ENCODE data around the gene HJV. TPM values are rescaled to one million over a fixed set of nuclear protein-coding genes. Genes with fewer than 3 reads are reported as not detected.

HJV gene
- total and polyA plus RNA-seq, 3 experiments from 2014 or later: not detected

DNA sequence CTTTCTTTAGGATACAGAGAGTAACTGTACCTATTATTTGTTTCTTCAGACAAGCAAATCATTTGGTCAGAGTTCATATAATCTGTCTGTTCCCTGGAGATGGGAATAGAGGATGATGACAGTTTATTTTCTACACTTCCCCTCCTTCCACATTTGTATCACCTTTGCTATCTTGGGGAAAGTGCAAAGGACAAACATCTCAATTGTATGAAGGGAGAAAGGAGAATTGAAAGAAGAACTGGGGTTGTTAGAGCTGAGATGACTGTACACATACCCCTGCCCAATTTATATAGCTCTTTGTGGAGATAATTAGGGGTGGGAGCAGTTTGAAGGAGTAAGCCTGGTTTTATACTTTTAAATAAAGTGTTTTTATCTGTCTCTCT, 43.1 kb downstream of the HJV start:
- H3K4me3 Mint-ChIP-seq: no peak overlapping the region
- no peaks in the 10 kb centered on the region for H3K9me3 Mint-ChIP-seq
- H3K27me3 Mint-ChIP-seq: no peaks in the 10 kb centered on the region
- no peak for DNase-seq
- POLR2A ChIA-PET: interaction anchor here (0.6 to 7.2 kb wide), 11 partner anchors 14 to 133 kb away, joined by 3 to 229 read pairs (median 5); partner anchors contain the start of genes ANKRD34A, NUDT17, PIAS3 and POLR3GL
- H3K27me3 ChIP-seq (ENCODE audit: insufficient read depth, low read length, poor library complexity, severe bottlenecking): no peaks in the 10 kb centered on the region
- peak overlapping the region; percentile 55 for H3K4me3 ChIP-seq (ENCODE audit: low read length)
- CTCF ChIA-PET: interaction anchor here (1.0 to 8.3 kb wide), 17 partner anchors 10 to 132 kb away, joined by 3 to 475 read pairs (median 9); partner anchors contain the start of genes ANKRD34A, ANKRD35, ITGA10 and LIX1L
- peak overlapping the region; percentile 76 for H3K27ac ChIP-seq (ENCODE audit: low read depth, low read length)
- peaks cover 7 to 28% (median 16%) of the 10 kb centered on the region in 3 donors for H3K4me1 Mint-ChIP-seq
- H3K27ac Mint-ChIP-seq: peak overlapping the region in 1 of 8 donors; percentile 89
- peaks cover 0 to 16% (median 8%) of the 10 kb centered on the region in 3 donors for H3K36me3 Mint-ChIP-seq
- peaks cover 64% of the 10 kb centered on the region for H3K4me1 ChIP-seq (ENCODE audit: insufficient read depth, low read length)
- H3K36me3 ChIP-seq (ENCODE audit: insufficient read depth, low read length): no peaks in the 10 kb centered on the region
- H3K9me3 ChIP-seq (ENCODE audit: low read length): no peaks in the 10 kb centered on the region

DNA sequence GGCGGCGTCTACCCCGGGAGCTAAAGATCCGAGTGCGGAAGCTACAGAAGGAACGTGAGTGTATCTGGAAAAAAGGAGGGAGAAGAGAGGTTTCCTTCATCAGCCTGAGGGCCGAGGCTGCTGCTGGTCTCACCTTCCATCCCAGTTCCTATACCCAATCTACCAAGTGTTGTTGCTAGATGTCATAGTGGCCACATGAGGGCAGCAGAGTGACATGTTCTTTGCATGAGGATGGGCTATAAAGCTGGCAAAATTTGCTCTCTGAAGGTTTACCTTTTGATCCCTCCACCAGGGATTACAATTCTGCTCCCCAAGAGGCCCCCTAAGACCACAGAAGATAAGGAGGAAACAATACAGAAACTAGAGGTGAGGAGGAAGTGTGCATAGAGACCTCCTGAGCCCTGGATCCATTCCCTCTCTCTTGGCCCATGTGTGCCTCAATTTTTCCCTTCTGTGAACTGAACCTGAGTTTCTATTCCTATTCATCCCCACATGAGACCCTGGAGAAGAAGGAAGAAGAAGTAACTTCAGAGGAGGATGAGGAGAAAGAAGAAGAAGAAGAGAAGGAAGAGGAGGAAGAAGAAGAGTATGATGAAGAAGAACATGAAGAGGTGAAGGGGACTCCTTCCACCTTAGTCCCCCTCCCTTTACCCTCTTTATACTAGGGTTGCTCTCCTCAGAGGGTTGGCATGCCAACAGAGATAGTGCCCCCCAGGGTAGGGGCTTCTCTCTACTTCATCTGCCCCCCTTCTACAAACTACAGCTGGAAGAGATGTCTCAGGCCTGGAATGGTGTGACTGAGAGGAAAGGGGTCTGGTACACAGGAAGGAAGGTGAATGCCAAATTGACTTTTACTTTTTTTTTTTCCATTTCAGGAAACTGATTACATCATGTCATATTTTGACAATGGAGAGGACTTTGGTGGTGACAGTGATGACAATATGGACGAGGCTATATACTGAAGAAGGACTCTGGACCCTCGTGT, 43.8 kb downstream of the HJV start:
- Histone ChIP-seq H3K36me3 (ENCODE audit: insufficient read depth, low read length) (no peaks in the 10 kb centered on the region), H3K9me3 (ENCODE audit: low read length) (no peaks in the 10 kb centered on the region), H3K4me1 (ENCODE audit: insufficient read depth, low read length) (peaks cover 57% of the 10 kb centered on the region), H3K27ac (ENCODE audit: low read depth, low read length) (peak overlapping the region; percentile 76), H3K27me3 (ENCODE audit: insufficient read depth, low read length, poor library complexity, severe bottlenecking) (no peaks in the 10 kb centered on the region), H3K4me3 (ENCODE audit: low read length) (peak overlapping the region; percentile 55)
- Mint-ChIP-seq H3K4me1 (peaks cover 12 to 25% (median 20%) of the 10 kb centered on the region in 3 donors), H3K36me3 (peaks cover 0 to 16% (median 8%) of the 10 kb centered on the region in 3 donors), H3K9me3 (no peaks in the 10 kb centered on the region), H3K27me3 (no peaks in the 10 kb centered on the region), H3K4me3 (no peak overlapping the region), H3K27ac (peak overlapping the region in 1 of 8 donors; percentile 89)
- peak; percentile 53 to 83 (median 67) for DNase-seq
- ChIA-PET CTCF (interaction anchor here (0.7 to 8.3 kb wide), 22 partner anchors 9 to 256 kb away, joined by 3 to 475 read pairs (median 6); partner anchors contain the start of genes ANKRD34A, ANKRD35, HJV and LIX1L), POLR2A (interaction anchor here (0.7 to 7.2 kb wide), 10 partner anchors 14 to 74 kb away, joined by 3 to 229 read pairs (median 5); partner anchors contain the start of genes ANKRD34A, LIX1L, POLR3GL and TXNIP)

- H3K27me3 Mint-ChIP-seq: no peaks in the 10 kb centered on the region
- ChIA-PET CTCF (interaction anchor here (1.0 to 8.3 kb wide), 17 partner anchors 9 to 130 kb away, joined by 4 to 475 read pairs (median 9); partner anchors contain the start of genes ANKRD34A, ITGA10, LIX1L and NUDT17), POLR2A (interaction anchor here (0.7 to 7.2 kb wide), 7 partner anchors 13 to 126 kb away, joined by 3 to 229 read pairs (median 5); partner anchors contain the start of genes ANKRD34A, LIX1L, POLR3GL and TXNIP)
- Histone ChIP-seq H3K4me3 (ENCODE audit: low read length) (no peak overlapping the region), H3K36me3 (ENCODE audit: insufficient read depth, low read length) (no peaks in the 10 kb centered on the region), H3K9me3 (ENCODE audit: low read length) (no peaks in the 10 kb centered on the region), H3K4me1 (ENCODE audit: insufficient read depth, low read length) (peaks cover 49% of the 10 kb centered on the region), H3K27me3 (ENCODE audit: insufficient read depth, low read length, poor library complexity, severe bottlenecking) (no peaks in the 10 kb centered on the region), H3K27ac (ENCODE audit: low read depth, low read length) (no peak overlapping the region)
- no peaks in the 10 kb centered on the region for H3K9me3 Mint-ChIP-seq
- peaks cover 13 to 25% (median 19%) of the 10 kb centered on the region in 3 donors for H3K4me1 Mint-ChIP-seq
- peaks cover 0 to 16% (median 8%) of the 10 kb centered on the region in 3 donors for H3K36me3 Mint-ChIP-seq
- H3K4me3 Mint-ChIP-seq: peak overlapping the region in 1 of 7 donors; percentile 44
- peak overlapping the region in 1 of 8 donors; percentile 89 for H3K27ac Mint-ChIP-seq
- no peak for DNase-seq
Observed at GRCh38 chr1:145977016-145977415, 44.5 kb downstream of the HJV start.

- ChIA-PET CTCF (interaction anchor here (0.6 to 8.3 kb wide), 3 partner anchors 11 to 130 kb away, joined by 3 to 475 read pairs (median 77); partner anchors contain the start of genes ANKRD34A, NUDT17, POLR3GL and TXNIP), POLR2A (no interaction called here)
- Mint-ChIP-seq H3K4me1 (peaks cover 12 to 29% (median 18%) of the 10 kb centered on the region in 3 donors), H3K9me3 (no peaks in the 10 kb centered on the region), H3K4me3 (peak overlapping the region in 1 of 7 donors; percentile 67), H3K27ac (peak overlapping the region in 4 of 8 donors; percentile 14 to 80 (median 70)), H3K27me3 (no peaks in the 10 kb centered on the region), H3K36me3 (peaks cover 0 to 18% (median 10%) of the 10 kb centered on the region in 3 donors)
- Histone ChIP-seq H3K27me3 (ENCODE audit: insufficient read depth, low read length, poor library complexity, severe bottlenecking) (no peaks in the 10 kb centered on the region), H3K36me3 (ENCODE audit: insufficient read depth, low read length) (no peaks in the 10 kb centered on the region), H3K9me3 (ENCODE audit: low read length) (no peaks in the 10 kb centered on the region), H3K4me3 (ENCODE audit: low read length) (no peak overlapping the region), H3K27ac (ENCODE audit: low read depth, low read length) (no peak overlapping the region), H3K4me1 (ENCODE audit: insufficient read depth, low read length) (peaks cover 31% of the 10 kb centered on the region)
- no peak for DNase-seq
Observed at GRCh38 chr1:145975216-145975615, 46.3 kb downstream of the HJV start.

- Mint-ChIP-seq H3K36me3 (peaks cover 0 to 18% (median 11%) of the 10 kb centered on the region in 3 donors), H3K9me3 (no peaks in the 10 kb centered on the region), H3K27ac (peak overlapping the region in 4 of 8 donors; percentile 40 to 80 (median 70)), H3K4me1 (peaks cover 13 to 32% (median 21%) of the 10 kb centered on the region in 3 donors), H3K4me3 (no peak overlapping the region), H3K27me3 (no peaks in the 10 kb centered on the region)
- H3K9me3 ChIP-seq (ENCODE audit: low read length): no peaks in the 10 kb centered on the region
- peaks cover 26% of the 10 kb centered on the region for H3K4me1 ChIP-seq (ENCODE audit: insufficient read depth, low read length)
- CTCF ChIA-PET: interaction anchor here (0.6 to 8.3 kb wide), 3 partner anchors 10 to 129 kb away, joined by 3 to 475 read pairs (median 77); partner anchors contain the start of genes ANKRD34A, NUDT17, POLR3GL and TXNIP
- H3K27me3 ChIP-seq (ENCODE audit: insufficient read depth, low read length, poor library complexity, severe bottlenecking): no peaks in the 10 kb centered on the region
- H3K27ac ChIP-seq (ENCODE audit: low read depth, low read length): no peak overlapping the region
- no peaks in the 10 kb centered on the region for H3K36me3 ChIP-seq (ENCODE audit: insufficient read depth, low read length)
- H3K4me3 ChIP-seq (ENCODE audit: low read length): no peak overlapping the region
- no peak for DNase-seq
- POLR2A ChIA-PET: no interaction called here
Observed at GRCh38 chr1:145974721-145975120, 46.8 kb downstream of the HJV start.

- no peaks in the 10 kb centered on the region for H3K9me3 ChIP-seq (ENCODE audit: low read length)
- H3K4me3 ChIP-seq (ENCODE audit: low read length): no peak overlapping the region
- DNase-seq: no peak
- peaks cover 5% of the 10 kb centered on the region for H3K4me1 ChIP-seq (ENCODE audit: insufficient read depth, low read length)
- H3K36me3 Mint-ChIP-seq: peaks cover 5 to 23% (median 15%) of the 10 kb centered on the region in 3 donors
- ChIA-PET CTCF (interaction anchor here (0.9 to 1.5 kb wide), 4 partner anchors 8 to 54 kb away, joined by 3 to 7 read pairs (median 4); partner anchors contain the start of genes ANKRD34A, PEX11B and POLR3GL), POLR2A (no interaction called here)
- H3K27me3 Mint-ChIP-seq: no peaks in the 10 kb centered on the region
- H3K27ac Mint-ChIP-seq: no peak overlapping the region
- no peak overlapping the region for H3K27ac ChIP-seq (ENCODE audit: low read depth, low read length)
- H3K9me3 Mint-ChIP-seq: peaks cover 0 to 3% (median 0%) of the 10 kb centered on the region in 5 donors
- no peaks in the 10 kb centered on the region for H3K36me3 ChIP-seq (ENCODE audit: insufficient read depth, low read length)
- peaks cover 19 to 43% (median 29%) of the 10 kb centered on the region in 3 donors for H3K4me1 Mint-ChIP-seq
- H3K4me3 Mint-ChIP-seq: peak overlapping the region in 1 of 7 donors; percentile 78
- no peaks in the 10 kb centered on the region for H3K27me3 ChIP-seq (ENCODE audit: insufficient read depth, low read length, poor library complexity, severe bottlenecking)
Observed at GRCh38 chr1:145972580-145972979, 49.0 kb downstream of the HJV start.
